ENCODE measurements around the gene PRDM16.

Gene PRDM16

DNA sequence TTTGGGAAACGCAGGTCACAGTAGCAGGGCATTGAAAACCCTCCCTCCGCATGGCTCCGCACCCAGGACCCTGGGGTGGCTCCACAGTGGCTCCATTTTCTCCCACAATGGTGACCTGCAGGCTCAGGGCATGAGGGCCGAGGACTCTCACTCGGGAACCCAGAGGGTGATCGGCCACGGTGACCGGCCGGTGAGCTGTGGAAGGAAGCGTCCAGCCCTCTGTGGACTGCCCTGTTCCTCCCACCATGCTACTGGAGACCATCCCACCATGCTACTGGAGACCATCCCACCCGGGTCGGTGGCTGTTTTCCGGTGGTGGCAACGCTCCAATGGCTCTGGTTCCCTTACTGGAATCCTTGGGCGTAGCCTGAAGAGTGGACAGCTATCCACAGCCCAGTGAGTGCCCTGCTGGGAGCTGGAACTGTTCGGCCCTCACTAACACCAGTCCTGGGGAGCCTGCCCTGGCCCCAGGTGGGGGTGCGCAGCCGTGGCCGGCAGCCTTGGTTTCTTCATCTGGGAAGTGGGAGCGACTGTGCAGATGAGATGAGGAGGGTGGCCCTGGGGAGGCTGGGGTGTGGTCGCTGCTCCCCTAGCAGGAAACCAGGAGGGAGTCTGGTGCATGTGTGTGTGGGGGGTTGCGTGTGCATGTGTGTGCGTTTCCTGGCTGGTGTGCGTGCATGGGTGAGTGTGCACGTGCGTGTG lies 59.6 kb downstream of the PRDM16 start:
- H3K9ac ChIP-seq (ENCODE audit: low read depth, low read length): no peak overlapping the region
- no peak overlapping the region for H3K4me2 ChIP-seq (ENCODE audit: insufficient read depth, low read length)
- no peaks in the 10 kb centered on the region for H3K36me3 ChIP-seq (ENCODE audit: insufficient read depth, low read length)
- H3K27me3 ChIP-seq (ENCODE audit: insufficient read depth, low read length, poor library complexity): no peaks in the 10 kb centered on the region
- 0 out of 2 replicates have a peak, but pooled peaks cover 3% of the 10 kb centered on the region for H4K20me1 ChIP-seq (ENCODE audit: insufficient read depth, low read length)
- H3K27ac ChIP-seq (ENCODE audit: low read length): no peak overlapping the region
- no peaks in the 10 kb centered on the region for H3K4me1 ChIP-seq (ENCODE audit: insufficient read depth, low read length)
- H3K79me2 ChIP-seq (ENCODE audit: insufficient read depth, low read length): no peaks in the 10 kb centered on the region
- no peak for TF ChIP-seq EZH2 (IDR thresholded peaks at IDR 0.05; ENCODE audit: borderline replicate concordance, low read depth, low read length, severe bottlenecking)
- TF ChIP-seq, protein P1, sequence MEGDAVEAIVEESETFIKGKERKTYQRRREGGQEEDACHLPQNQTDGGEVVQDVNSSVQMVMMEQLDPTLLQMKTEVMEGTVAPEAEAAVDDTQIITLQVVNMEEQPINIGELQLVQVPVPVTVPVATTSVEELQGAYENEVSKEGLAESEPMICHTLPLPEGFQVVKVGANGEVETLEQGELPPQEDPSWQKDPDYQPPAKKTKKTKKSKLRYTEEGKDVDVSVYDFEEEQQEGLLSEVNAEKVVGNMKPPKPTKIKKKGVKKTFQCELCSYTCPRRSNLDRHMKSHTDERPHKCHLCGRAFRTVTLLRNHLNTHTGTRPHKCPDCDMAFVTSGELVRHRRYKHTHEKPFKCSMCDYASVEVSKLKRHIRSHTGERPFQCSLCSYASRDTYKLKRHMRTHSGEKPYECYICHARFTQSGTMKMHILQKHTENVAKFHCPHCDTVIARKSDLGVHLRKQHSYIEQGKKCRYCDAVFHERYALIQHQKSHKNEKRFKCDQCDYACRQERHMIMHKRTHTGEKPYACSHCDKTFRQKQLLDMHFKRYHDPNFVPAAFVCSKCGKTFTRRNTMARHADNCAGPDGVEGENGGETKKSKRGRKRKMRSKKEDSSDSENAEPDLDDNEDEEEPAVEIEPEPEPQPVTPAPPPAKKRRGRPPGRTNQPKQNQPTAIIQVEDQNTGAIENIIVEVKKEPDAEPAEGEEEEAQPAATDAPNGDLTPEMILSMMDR (IDR thresholded peaks at IDR 0.05; ENCODE audit: borderline replicate concordance, extremely low read depth, low read length, poor library complexity, severe bottlenecking): no peak
- DNase-seq: no peak
- H3K9me3 ChIP-seq (ENCODE audit: insufficient read depth, low read length, severe bottlenecking): no peaks in the 10 kb centered on the region
- no peak overlapping the region for H3K4me3 ChIP-seq (ENCODE audit: low read depth in 1 of 2, low read length in 2 of 2)
- no peak for ATAC-seq (ENCODE audit: insufficient read depth, low read depth)
- no peak overlapping the region for H2AFZ ChIP-seq (ENCODE audit: low read depth, low read length)

GRCh38 chr1:3129133-3129490 lies 60.1 kb downstream of the PRDM16 start:
- H3K9me3 ChIP-seq (ENCODE audit: insufficient read depth, low read length, severe bottlenecking): no peaks in the 10 kb centered on the region
- no peak overlapping the region for H2AFZ ChIP-seq (ENCODE audit: low read depth, low read length)
- DNase-seq (no peak), ATAC-seq (ENCODE audit: insufficient read depth, low read depth) (no peak)
- H3K4me2 ChIP-seq (ENCODE audit: insufficient read depth, low read length): no peak overlapping the region
- TF ChIP-seq, protein P1 (IDR thresholded peaks at IDR 0.05; ENCODE audit: borderline replicate concordance, extremely low read depth, low read length, poor library complexity, severe bottlenecking): no peak
- no peak for TF ChIP-seq EZH2 (IDR thresholded peaks at IDR 0.05; ENCODE audit: borderline replicate concordance, low read depth, low read length, severe bottlenecking)
- no peak overlapping the region for H3K4me3 ChIP-seq (ENCODE audit: low read depth in 1 of 2, low read length in 2 of 2)
- no peaks in the 10 kb centered on the region for H3K79me2 ChIP-seq (ENCODE audit: insufficient read depth, low read length)
- H4K20me1 ChIP-seq (ENCODE audit: insufficient read depth, low read length): 0 out of 2 replicates have a peak, but pooled peaks cover 3% of the 10 kb centered on the region
- no peak overlapping the region for H3K9ac ChIP-seq (ENCODE audit: low read depth, low read length)
- H3K27ac ChIP-seq (ENCODE audit: low read length): no peak overlapping the region
- H3K36me3 ChIP-seq (ENCODE audit: insufficient read depth, low read length): no peaks in the 10 kb centered on the region
- H3K4me1 ChIP-seq (ENCODE audit: insufficient read depth, low read length): no peaks in the 10 kb centered on the region
- no peaks in the 10 kb centered on the region for H3K27me3 ChIP-seq (ENCODE audit: insufficient read depth, low read length, poor library complexity)

DNA sequence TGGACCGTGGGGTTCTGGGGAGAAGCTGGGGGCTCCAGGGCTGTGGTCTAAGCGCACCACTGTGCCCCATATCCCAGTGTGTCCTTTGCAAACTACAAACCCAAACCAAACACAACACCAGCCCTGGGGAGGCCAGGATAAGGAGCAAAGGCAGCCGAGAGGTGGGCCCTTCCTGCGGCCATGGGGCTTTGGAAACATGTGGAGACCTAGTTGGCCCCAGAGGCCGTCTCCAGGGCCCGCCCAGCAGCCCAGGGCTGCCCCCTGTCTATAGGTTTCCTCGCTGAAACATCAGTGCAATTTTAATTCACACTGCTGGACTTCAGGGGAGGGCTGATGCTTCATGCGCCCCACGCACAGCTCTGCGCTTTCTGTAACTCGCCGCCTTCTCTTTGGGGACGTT lies 61.3 kb downstream of the PRDM16 start:
- H3K27ac ChIP-seq (ENCODE audit: low read length): no peak overlapping the region
- no peak overlapping the region for H2AFZ ChIP-seq (ENCODE audit: low read depth, low read length)
- H3K9me3 ChIP-seq (ENCODE audit: insufficient read depth, low read length, severe bottlenecking): no peaks in the 10 kb centered on the region
- no peaks in the 10 kb centered on the region for H3K4me1 ChIP-seq (ENCODE audit: insufficient read depth, low read length)
- no peak overlapping the region for H3K4me3 ChIP-seq (ENCODE audit: low read depth in 1 of 2, low read length in 2 of 2)
- ATAC-seq (ENCODE audit: insufficient read depth, low read depth) (no peak), DNase-seq (no peak)
- H3K9ac ChIP-seq (ENCODE audit: low read depth, low read length): no peak overlapping the region
- no peaks in the 10 kb centered on the region for H3K27me3 ChIP-seq (ENCODE audit: insufficient read depth, low read length, poor library complexity)
- 0 out of 2 replicates have a peak, but pooled peaks cover 3% of the 10 kb centered on the region for H4K20me1 ChIP-seq (ENCODE audit: insufficient read depth, low read length)
- H3K4me2 ChIP-seq (ENCODE audit: insufficient read depth, low read length): no peak overlapping the region
- H3K36me3 ChIP-seq (ENCODE audit: insufficient read depth, low read length): no peaks in the 10 kb centered on the region
- TF ChIP-seq, protein P1 (IDR thresholded peaks at IDR 0.05; ENCODE audit: borderline replicate concordance, extremely low read depth, low read length, poor library complexity, severe bottlenecking): no peak
- no peak for TF ChIP-seq EZH2 (IDR thresholded peaks at IDR 0.05; ENCODE audit: borderline replicate concordance, low read depth, low read length, severe bottlenecking)
- H3K79me2 ChIP-seq (ENCODE audit: insufficient read depth, low read length): no peaks in the 10 kb centered on the region
